Coronary artery (tissue), 2 donors: ENCODE data around the gene MTRF1.

ENCODE experiments used
- DNase-seq: peaks from one replicate; pipeline ENCODE4 v3.0.0-alpha.2; 2017; ENCODE audit warnings: low spot score
- H3K27ac ChIP-seq, 2 donors: fragments of 200-600 bp; sonication (generic); one replicate each; pipeline ENCODE4 v1.5.1; 2016 to 2019
- H3K4me3 ChIP-seq: fragments of 200-600 bp; sonication (generic); 2 replicates; pipeline ENCODE4 v1.5.1; 2016; ENCODE audit warnings: mild to moderate bottlenecking, moderate library complexity
- CTCF ChIP-seq: fragments of 200-600 bp; sonication (generic); IDR thresholded peaks from one replicate; pipeline ENCODE4 v1.5.1; 2019; ENCODE audit warnings: antibody characterized with exemption

MTRF1 gene

GRCh38 chr13:41222259-41222852 lies 41.0 kb downstream of the MTRF1 start:
- H3K27ac ChIP-seq: no peak overlapping the region
- DNase-seq: no peak
- no peak overlapping the region for H3K4me3 ChIP-seq
- peak; percentile 57 for TF ChIP-seq CTCF

- TF ChIP-seq CTCF: no peak
- no peak overlapping the region for H3K27ac ChIP-seq
- DNase-seq: no peak
- no peak overlapping the region for H3K4me3 ChIP-seq
These were observed 43.0 kb downstream of the MTRF1 start for GRCh38 chr13:41220401-41220800.

- Histone ChIP-seq H3K27ac (no peak overlapping the region), H3K4me3 (no peak overlapping the region)
- TF ChIP-seq CTCF: no peak
- no peak for DNase-seq
These were observed 47.2 kb downstream of the MTRF1 start for GRCh38 chr13:41216160-41216559.

GRCh38 chr13:41213919-41214318 lies 49.5 kb downstream of the MTRF1 start:
- DNase-seq: no peak
- no peak for TF ChIP-seq CTCF
- H3K4me3 ChIP-seq: no peak overlapping the region
- H3K27ac ChIP-seq: no peak overlapping the region

- Histone ChIP-seq H3K4me3 (no peak overlapping the region), H3K27ac (no peak overlapping the region)
- DNase-seq: no peak
- no peak for TF ChIP-seq CTCF
These were observed 50.1 kb downstream of the MTRF1 start for GRCh38 chr13:41213316-41213715.

DNA sequence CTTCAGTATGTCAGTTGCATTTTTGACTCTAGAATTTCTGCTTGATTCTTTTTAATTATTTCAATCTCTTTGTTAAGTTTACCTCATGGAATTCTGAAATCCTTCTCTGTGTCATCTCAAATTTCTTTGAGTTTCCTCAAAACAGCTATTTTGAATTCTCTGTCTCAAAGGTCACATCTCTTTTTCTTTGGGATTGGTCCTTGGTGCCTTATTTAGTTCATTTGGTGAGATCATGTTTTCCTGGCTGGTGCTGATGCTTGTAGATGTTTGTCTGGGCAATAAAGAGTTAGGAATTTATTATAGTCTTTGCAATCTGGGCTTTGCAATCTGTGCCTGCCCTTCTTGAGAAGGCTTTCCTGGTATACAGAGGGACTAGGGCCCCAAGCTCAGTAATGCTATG lies 50.5 kb downstream of the MTRF1 start:
- H3K27ac ChIP-seq: no peak overlapping the region
- no peak for DNase-seq
- no peak for TF ChIP-seq CTCF
- H3K4me3 ChIP-seq: no peak overlapping the region

DNA sequence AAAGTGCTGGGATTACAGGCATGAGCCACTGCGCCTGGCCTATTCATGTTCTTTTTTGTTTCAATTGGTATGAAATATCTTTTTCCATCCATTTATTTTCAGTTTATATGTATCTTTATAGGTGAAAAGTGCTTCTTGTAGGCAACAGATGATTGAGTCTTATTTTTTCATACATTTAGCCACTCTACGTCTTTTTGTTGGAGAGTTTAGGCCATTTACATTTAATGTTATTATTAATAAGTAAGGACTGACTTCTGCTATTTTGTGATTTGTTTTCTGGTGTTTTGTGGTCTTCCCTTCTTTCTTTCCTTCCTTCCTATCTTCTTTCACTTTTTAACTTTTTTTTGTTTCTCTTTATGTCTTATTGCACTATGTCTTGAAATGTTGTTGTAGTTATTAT lies 52.3 kb downstream of the MTRF1 start:
- no peak for TF ChIP-seq CTCF

More for the DNA sequence above, 52.3 kb downstream of the MTRF1 start:
- Histone ChIP-seq H3K27ac (no peak overlapping the region), H3K4me3 (no peak overlapping the region)
- DNase-seq: no peak
